Heart left ventricle (tissue), 13 donors: Measurements from ENCODE around the gene CFAP221.

Experiments
- POLR2A ChIP-seq, 2 donors: fragments of 450-650 bp; IDR thresholded peaks; one replicate each; pipeline ENCODE4 v1.6.1; 2017; ENCODE audit warnings: antibody characterized with exemption in 2 of 2, mild to moderate bottlenecking in 2 of 2, moderate library complexity in 2 of 2
- TF ChIP-seq, protein P1 (sequence below), 12 donors: fragments of 200-600 bp; sonication (generic) in 4 of 12; IDR thresholded peaks; one replicate each; pipeline versions ENCODE4 v1.5.0 to v1.8.0; 2018 to 2022; ENCODE audit warnings: antibody characterized with exemption in 12 of 12, mild to moderate bottlenecking in 5 of 12
- donor health status: ischemic (EF 13 %, LVEDD 7.1; RV severe dilation, severe dysfunction).
- donor health status: DM: no; HTN: yes; CAD: no.
- donor health status: DM: no; HTN: no; CAD: no.
- donor health status: ischemic (EF 25% LVEDD 6.9; RV normal size, moderate dysfunction).
- donor health status: ischemic (EF 25% LVEDD 5.7; RV mildly dilated, moderate dysfunction).
- donor health status: ischemic (EF 35%, LVEDD 5.7; RV mildly dilated, moderate dysfunction).
- donor health status: nonischemic (EF 11% LVEDD 7.7; RV severe dilation, severe dysfunction).
- donor health status: DM: yes; HTN: yes; CAD: no.
- donor health status: PGD.
- donor health status: ischemic (EF 29% LVEDD 5.4; RV normal size, mild dysfunction).
- donor health status: nonischemic (EF 23%, LVEDD 6.1; RV moderate dilation, normal function).

DNA sequence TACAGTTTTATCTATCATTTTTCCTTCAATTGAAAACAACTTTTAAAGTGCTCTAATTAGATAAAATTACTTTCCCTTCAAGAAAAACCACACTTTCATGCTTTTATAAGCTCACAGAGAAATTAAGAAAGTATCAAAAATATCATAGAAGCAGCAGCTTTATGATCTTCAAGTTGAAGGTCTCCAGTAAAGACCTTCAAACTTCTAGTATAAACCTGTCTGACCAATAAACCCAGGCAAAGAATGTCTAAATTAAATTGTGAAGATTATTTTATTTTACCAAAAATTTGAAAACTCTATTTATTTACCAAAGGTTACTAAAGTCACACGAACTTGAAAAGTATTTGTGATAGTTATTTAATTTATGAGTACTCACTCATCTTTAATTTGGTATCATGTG lies 10.7 kb upstream of the CFAP221 start:
- TF ChIP-seq POLR2A (IDR thresholded peaks at IDR 0.05) = no peak
- TF ChIP-seq, protein P1, sequence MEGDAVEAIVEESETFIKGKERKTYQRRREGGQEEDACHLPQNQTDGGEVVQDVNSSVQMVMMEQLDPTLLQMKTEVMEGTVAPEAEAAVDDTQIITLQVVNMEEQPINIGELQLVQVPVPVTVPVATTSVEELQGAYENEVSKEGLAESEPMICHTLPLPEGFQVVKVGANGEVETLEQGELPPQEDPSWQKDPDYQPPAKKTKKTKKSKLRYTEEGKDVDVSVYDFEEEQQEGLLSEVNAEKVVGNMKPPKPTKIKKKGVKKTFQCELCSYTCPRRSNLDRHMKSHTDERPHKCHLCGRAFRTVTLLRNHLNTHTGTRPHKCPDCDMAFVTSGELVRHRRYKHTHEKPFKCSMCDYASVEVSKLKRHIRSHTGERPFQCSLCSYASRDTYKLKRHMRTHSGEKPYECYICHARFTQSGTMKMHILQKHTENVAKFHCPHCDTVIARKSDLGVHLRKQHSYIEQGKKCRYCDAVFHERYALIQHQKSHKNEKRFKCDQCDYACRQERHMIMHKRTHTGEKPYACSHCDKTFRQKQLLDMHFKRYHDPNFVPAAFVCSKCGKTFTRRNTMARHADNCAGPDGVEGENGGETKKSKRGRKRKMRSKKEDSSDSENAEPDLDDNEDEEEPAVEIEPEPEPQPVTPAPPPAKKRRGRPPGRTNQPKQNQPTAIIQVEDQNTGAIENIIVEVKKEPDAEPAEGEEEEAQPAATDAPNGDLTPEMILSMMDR (IDR thresholded peaks at IDR 0.05) = no peak
